CD4-positive, alpha-beta T cell treated with Interleukin-17A for 4 hours (primary cell): ENCODE results near the gene EEF1AKMT2.

Source experiments
- DNase-seq: peaks from one replicate; pipeline ENCODE4 v3.0.0-alpha.2; 2020; ENCODE audit warnings: mixed read lengths

EEF1AKMT2 gene

DNA sequence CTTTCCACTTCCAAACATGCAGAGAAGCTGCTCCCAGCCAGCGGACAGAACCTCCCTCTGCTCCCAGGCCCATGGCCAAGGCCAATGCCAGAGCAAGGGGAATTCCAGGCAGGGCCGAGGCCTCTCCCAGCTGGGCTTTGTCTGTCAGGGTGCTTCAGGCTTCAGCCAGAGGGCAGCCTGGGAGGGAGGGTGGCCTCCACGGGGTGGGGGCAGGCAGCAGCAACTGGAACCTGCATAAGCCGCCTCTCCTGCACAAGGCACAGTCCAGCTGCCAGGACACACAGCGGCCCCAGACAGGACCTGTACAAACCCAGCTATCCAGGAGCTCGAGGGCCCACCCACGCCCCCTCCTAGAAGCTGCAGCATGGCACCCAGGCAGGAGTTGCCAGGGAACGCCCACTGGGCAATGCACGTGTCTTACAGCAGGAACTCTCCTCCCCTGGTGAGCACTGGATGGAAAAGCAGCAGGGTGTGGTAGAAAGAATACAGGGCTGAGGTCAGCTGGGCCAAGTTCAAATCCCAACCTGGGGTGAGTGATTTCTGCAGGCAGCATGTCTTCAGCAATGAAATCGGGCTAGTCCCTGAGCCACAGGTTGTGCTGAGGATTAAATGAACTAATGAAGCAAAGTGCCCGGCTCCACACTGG is 55.1 kb downstream of the EEF1AKMT2 start:
- peak; percentile 2 for DNase-seq

DNA sequence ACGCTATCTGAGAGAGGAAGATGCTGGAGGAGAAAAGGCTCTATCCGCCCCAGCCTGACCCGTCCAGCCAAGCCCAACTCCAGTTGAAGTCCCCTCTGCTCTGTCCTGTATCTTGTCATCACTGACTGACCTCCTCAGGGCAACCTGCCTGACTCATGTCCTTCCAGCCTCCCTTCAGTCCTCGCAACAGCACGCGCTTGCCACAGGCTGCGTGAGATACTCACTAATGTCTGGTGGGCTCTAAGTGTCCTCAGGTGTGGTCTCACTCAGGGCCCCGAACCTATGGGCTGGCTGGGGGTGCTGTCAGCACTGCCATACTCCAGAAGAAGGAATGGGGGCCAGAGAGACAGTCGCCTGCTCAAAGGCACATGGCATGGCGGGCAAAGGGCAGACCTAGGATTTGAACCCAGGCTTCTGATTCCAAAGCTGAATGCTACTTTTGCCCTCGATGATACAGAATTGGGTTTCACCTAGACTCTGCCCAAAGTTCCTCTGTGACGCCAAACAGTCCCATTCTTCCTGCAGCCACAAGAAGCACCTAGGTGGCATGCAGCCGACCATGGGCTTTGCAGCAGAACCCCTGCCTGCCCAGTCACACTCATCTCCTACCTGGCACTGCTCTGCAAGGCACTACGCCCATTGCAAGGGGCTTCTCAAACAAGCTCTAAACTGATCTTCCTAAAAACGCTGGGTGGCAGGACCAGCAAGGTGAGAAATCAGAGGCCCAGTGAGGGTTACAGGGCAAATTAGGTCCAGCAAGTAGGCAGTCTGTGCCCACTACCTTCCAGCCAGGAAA is 56.0 kb downstream of the EEF1AKMT2 start:
- peak; percentile 2 for DNase-seq

DNA sequence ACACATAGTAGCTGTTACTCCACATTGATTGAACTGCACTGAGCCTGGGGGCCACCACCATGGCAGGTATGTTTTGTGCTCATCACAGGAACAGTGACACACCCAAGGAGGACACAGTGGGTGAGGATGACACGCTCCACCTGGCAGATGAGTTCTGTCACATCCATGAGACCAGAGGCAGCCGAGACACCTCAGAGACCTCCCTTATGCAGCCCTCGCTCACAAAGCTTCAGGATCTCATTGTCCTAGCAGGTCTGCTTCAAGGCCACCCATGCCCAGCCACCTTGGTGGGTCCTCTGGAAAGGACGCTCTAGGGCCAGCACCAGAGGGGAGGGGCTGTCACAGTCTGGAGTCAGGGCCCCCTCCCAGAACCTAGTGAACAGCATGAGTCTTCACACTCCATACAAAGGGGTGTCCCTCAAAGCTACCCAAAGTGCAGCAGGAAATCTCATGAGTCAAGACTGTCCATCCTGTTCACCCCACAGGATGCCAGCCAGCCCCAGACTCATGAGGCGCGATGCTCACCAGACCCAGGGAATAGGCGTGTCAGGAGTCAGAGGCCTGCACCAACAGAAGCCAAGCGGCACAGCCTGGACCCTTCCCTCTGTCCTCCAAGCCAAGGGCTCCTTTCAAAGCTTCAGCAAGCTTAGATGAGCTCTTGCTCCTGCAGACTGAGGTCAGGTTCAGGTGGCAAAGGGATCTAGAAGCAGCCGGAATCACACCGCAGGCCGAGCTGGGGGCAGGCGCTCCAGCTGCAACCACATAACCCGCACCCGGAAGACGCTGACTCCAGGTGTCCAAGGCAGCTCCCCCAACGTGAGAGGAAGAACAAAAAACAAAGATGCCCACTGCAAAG is 57.1 kb downstream of the EEF1AKMT2 start:
- DNase-seq: peak; percentile 71

DNA sequence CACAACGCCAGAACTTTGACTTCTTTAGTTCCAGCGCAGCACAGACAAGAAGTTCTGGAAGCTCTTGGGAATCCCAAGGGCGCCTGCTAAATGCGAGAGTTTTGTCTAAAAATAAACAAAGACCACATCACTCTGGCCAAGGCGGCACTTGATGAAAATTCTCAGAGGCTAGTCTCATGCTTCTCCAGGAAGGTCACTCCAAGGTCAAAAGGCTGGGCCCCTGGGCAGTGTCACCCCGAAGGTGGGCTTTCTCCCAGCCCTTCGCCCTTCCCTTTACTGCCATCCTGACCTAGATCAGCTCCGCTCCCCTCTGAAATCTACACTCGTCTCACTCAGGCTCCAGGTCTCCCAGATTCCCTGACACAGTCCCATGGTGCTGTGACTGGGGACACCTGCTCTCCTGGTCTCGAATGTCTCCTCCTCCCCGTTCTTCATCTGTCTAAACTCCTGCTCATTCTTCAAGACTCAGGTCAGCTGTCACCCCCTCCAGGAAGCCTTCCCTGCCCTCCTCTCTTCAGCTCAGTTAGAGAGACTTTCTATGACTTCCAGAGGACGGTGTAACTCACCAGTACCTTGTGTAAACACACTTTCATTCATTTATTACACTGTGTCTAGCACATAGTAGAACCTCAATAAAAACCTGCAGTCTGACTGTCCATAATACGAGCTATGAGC is 58.0 kb downstream of the EEF1AKMT2 start:
- DNase-seq: peak; percentile 2

DNA sequence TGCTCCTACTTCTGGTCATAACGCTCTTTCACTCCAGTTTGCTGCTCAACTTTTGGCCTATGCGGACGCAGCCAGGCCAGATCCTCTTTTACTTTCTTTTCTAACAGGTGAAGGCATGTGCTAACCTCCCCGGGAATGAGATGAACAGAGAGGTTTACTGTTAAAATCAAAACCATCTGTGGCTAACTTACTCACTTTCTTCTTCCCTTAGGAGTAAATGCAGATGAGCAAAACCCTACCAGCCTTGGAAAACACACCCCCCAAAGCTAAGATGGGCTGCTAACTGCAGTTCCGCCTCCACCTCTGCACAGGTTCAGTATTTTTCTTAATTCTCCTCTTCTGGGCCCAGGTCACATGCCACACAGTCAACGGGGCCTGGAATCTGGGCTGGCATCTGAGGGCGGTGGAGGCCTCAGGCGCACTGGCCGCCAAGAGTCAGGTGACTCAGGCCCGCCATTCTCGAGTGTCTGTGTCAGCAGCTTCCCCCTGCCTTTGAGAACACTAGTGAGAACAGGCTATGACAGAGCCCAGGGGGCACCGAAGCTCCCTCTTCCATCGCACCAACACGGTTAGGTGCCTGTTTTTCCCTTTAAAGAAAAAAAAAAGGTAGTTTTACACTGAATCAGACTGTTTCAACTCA is 58.6 kb downstream of the EEF1AKMT2 start:
- DNase-seq: peak; percentile 70

DNA sequence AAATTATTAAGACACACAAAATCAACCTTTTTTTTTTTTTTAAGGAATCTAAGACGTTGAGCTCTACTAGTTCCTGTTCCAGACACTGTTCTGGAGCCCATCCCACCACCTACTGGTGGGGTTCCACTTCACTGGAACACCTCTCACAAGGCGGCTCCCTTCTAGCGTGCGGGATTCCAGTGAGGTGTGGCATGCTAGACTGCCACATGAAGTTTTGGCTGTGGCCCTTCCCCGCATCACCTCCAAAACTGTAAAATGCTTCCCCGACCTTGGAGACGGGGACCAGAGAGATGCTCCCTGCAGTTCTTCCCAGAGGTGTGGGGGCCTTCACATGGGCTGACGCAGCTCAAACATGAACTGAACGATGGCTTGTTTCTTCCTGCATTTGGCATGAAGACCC is 60.1 kb downstream of the EEF1AKMT2 start:
- DNase-seq: peak; percentile 2

DNA sequence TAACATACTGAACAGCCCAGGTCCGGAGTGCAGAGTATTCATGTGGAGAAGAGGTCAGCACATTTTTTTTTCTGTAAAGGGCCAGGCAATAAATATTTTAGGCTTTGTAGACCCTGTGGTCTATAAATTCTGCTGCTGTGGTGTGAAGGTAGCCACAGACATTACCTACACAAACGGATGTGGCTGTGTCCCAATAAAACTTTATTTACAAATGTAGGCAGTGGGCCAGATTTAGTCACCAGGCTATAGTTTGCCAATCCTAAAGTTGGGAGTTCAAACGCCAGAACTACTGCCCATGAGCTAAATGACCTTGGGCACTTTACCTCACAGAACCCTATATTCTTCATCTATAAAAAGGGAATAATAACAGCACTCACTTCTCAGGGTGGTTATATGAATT is 60.9 kb downstream of the EEF1AKMT2 start:
- no peak for DNase-seq

DNA sequence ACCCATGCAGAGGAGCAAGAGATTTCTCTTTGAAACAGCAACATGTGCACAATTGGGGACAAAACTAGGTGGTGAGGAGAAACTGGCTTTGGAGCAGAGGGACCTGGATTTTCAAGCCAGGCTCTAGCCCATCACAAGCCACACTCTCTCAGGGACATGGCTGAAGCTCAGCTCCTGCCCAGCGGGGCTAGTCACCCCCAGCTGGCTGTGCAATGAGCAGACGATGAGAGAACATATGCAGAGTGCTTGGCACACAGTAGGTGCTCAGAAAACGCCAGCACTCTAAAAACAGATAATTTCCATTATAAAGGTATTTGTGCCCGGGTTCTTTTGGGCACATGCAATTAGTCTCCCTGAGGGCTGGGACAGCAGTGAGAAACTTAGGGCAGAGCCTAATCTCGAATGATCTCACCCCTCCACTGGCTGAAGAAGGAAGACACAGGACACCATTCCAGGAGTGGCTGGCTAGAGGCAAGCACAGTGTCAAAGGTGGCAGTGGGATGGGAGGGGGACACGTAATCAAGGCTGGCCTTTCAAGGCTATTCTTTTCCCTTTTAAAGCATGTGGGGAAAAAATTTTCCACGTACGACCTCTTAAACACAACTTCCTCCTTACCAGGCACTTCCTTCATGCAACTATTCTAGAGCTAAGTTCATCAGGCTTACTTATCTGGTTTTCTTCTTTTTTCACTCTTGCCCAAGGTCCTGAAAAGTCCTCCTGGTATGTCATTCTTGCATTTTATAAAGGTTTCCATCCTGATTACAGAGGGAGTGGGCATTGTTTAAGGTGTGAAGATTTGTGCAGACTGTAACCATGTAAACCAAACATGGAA is 62.6 kb downstream of the EEF1AKMT2 start:
- DNase-seq: no peak

DNA sequence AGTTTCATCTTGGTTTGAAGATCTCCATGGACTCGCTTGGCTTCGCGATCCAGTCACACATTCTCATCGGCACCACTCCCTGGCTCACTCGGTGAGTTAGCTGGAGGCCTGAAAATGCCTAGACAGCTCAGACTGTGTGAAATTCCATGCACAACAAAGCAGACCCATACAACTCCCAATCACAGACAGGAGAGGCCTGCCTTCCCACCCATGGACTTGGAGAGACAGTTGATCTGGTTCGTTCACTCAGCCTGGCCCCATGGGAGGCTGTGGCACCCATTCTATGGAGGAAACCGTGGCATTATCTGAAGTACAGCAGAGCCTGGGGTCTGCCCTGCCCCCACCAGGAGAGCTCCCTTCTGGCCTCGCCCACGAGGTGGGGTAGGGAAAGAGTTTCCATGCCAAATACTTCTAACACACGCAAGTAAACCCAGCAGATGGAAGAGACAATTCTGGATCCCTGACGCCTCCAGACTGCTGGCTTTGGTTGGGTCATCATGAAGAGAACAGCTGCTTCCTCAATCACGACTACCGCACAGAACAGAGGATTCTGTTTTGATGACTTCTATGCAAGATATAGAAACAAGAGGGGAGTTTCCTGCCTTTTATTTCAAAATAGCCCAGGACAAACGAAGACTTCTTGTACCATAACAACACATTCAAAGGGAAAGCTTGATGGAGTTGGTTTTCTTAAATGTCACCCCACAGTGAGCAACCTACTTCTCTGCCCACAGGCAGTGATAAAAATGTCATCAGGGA is 63.4 kb downstream of the EEF1AKMT2 start:
- peak; percentile 51 for DNase-seq

DNA sequence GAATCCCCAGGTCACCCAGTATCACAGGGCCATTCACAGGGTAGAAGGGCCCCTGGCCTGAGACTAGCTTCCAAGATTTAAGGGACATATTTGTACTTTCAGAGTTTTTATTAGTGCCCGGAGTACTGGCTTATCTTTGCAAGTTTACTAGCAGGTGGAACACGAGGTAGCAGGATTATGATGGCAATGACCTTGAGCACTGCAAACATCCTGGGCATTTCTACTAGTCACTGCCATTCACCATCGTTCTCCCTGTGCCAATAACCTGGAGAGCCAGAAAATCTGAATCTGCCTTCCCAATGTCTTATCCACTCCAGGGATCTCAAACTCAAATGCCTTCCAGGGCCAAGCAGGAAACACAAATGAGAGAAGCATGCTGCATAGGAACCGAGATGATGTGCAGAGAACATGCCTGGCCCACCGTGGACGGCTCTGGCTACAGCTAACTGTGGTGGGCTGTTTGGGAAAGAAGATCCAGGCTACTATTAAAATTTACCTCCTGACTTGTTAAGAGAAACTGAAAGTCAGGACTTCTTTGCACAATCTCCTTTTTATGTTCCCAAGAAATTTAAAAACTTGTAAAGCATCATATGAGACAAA is 64.2 kb downstream of the EEF1AKMT2 start:
- peak; percentile 2 for DNase-seq

DNA sequence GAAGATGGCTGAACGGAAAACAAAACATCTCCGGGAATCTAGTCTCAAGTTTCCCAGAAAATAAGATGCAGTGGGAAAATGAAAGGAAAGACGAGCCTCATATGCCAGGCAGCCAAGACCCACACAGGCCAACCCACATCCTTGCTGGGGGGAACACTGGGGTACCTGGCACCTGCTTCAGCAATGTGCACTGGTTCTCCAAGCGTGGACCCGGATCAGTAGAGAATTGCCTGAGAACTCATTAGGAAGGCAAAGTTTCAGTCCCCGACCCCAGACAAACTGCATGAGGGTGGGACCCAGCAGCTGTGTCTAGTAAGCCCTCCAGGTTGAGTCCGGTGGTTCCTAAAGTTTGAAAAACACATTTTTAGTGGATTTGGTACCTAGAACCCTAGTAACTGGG is 65.9 kb downstream of the EEF1AKMT2 start:
- DNase-seq: peak; percentile 6

DNA sequence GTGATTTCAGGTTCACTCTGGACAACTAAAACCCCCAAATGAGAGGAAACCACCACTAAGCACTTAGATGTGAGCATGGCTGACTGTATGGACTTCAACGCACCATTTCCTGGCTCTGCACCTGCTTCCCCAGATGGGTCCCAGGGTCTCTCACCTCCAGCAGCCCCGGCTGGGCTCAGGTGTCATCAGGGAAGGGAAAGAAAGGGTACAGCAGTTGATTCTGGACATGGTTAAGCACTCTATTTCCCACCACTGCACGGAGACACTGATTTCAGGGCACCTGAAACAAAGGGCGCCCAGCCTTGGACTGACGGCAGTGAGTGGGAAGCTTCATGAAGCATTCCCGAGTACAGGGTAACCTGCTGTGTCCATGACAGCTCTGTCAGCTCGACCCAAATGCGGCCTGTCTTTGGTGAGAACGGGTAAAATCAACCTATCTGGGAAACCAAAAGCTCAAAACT is 66.5 kb downstream of the EEF1AKMT2 start:
- peak; percentile 3 for DNase-seq

DNA sequence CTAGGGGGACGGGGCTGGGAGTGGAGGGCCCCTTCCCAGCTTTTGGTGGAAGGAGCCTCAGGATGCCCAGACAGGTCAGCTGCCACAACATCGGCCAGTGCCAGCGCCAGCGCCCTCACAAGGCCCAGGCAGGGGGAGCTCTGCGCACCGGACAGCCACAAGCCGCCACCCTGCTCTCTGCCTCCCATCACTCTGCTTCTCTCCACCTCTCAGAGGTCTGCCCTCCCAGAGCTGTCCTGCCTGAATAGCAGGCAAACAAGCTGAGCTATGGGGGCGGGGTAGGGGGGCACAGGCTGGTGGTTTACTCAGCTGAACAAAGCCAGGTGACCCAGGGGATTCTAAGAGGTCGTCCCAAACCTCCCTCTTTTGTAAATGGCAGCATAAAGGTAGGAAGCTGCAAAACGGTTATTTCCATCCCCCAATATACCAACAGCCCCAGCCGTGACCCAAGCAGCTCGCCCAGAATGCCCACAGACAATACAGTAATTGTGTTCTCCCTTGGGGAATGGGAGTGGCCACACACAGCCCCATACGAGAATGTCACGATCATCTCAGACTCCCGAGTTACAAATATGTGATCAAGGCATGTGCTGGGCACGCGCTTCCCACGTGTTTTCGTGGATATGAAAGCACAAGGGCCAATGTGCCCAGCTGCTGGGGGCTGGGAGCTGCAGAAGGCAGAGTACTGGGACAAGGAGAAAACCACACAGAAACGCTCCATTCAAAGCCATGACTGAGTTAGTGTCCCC is 67.2 kb downstream of the EEF1AKMT2 start:
- DNase-seq: peak; percentile 11

DNA sequence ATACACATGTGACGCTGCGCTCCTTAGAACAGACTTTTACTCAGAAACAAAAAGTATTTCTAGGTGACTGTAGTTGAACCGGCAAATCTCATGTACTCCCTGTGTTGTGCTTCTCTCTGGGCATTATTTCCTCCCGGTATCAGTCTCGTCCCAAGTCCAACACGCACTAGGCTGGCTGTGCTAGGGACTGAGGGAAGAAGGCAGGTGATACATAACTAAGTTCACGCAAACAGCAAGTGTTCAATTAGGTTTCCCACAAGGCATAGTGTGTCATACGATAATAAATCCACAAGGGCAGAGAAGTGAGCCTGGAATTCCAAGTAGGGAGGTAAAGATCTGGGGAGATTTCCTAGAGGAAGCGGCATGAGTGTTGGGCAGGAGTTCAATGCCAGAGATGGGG is 67.9 kb downstream of the EEF1AKMT2 start:
- no peak for DNase-seq

DNA sequence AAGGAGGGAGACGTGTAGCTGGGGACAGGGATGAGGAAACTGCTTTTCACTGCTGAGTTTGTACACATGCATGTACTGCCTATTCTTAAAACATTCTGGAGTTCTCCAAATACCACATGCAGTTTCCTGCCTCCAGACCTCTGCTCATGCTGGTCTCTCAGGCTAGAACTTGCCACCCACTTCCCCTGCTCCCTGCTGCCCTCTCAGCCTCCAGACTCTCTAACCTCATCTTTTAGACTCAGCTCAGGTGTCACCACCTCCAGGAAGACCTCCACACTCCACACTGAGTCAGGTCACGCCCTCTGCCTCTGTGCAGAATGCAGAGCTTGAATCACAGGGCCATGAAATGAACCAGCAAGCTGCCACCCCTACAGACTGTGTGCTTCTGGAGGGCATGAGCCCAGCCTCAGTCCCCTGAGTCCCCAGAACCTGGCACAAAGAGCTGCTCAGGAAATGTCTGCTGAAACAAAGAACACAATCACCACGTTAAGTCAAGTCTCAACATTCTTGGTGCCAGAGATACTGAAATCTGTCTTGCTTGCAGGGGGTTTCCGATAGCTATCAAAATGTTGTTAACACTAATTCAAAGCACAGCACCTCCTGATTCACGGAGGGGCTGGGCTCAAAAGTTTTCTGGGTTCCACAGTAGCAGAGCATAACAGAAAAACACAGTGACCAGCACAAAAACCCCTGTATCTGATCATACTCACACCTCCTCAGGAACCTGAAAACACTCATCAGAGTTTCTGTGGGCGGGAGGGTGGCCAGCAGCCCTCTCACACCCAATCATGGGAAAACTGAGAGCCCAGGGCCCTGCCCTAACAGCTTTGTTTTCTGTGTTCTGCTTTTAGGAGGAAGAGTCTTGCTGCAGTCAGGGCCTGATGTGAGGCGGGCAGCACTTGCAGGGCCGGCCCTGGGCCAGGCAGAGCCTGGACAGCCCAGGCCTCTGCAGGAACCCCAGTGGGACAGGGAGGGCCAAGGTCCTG is 68.6 kb downstream of the EEF1AKMT2 start:
- peak; percentile 70 for DNase-seq

DNA sequence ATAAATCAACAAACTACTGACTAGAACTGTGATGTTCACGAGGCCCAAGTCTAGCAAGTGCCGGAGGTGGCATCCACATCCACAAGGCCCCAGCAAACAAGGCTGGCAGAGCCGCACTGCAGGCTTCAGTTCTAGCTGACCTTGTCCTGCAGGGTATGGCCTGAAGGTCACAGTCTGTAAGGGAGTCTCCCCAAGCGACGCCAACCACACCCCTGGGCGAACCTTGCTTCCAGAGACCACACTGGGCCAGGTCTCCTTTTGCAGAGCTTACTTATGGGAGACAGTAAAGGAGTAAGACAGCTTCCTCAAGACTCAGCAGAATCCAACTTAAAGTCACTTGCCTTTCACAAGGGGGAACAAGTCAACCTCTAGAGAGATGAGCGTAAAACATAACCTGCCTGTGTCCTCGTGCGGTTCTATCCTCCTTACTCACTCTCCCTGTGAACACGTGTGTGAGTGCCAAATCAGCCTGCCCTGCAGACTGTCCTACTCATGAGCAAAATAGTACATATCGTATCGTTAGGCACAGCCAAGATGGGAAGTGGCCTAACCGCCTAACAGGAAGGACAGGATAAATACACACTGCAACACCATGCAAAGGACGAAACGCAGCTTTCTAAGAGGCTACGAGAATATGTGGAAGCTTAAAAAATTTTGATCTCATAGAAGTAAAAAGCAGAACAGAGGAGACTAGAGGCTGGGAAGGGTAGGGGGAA is 70.2 kb downstream of the EEF1AKMT2 start:
- DNase-seq: peak; percentile 56

DNA sequence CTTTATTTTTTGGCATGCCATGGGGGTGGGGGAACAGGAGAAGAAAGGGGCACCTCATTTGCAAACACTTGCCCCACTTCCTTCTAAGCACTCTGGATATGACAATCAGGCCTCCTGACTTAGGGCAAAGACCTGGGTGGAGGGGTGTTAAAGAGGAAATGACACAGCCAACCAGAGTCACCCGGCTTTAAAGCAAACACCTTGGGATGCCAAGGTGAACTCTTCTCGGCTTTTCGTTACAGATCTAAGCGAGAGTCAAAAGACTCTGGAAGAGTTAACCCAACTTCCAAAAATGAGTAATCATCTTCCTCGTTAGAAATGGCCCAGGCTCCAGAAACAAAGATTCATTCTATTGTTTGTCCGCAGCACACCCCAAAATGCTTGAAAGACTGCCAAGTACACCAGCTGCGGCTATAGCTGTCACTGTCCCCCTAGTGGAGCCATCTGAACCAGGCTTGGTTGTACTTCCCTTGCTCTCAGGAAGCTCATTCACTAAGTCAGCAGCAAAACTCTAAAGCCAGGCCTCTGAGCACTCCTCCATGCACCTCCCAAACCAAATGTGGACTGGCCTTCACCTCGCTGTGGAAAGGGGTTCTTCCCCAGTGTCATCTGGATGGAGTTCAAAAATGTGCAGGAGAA is 72.4 kb downstream of the EEF1AKMT2 start:
- peak; percentile 79 for DNase-seq
